Cardiac muscle cell (in vitro differentiated cells and primary cell): ENCODE results near the gene VCY1B. TPM values are rescaled to one million over a fixed set of nuclear protein-coding genes. Genes with fewer than 3 reads are reported as not detected.
"Not testable (repeated sequence)": the region's sequence is repeated elsewhere in the genome, so short reads cannot be mapped to it uniquely, and the experiment has no call there.

Source experiments
- DNase-seq, 2 donors: peaks; one replicate each; pipeline versions ENCODE4 v3.0.0 to v3.0.0-alpha.2; 2010 to 2017; ENCODE audit warnings: low read depth in 1 of 2, low spot score in 1 of 2
- H3K27ac ChIP-seq: fragments of 200-600 bp; sonication (generic); 2 replicates; pipeline ENCODE4 v1.5.1; 2016
- H3K27me3 ChIP-seq: fragments of 200-600 bp; sonication (generic); 2 replicates; pipeline ENCODE4 v1.6.0; 2016; ENCODE audit warnings: control low read depth
- H3K36me3 ChIP-seq: fragments of 200-600 bp; sonication (generic); 2 replicates; pipeline ENCODE4 v1.5.1; 2016; ENCODE audit warnings: control low read depth
- H3K4me1 ChIP-seq: fragments of 200-600 bp; sonication (generic); 2 replicates; pipeline ENCODE4 v1.8.1; 2017; ENCODE audit warnings: low read depth, mild to moderate bottlenecking, mixed run types
- H3K4me3 ChIP-seq: fragments of 200-600 bp; sonication (generic); 2 replicates; pipeline ENCODE4 v1.5.1; 2016; ENCODE audit warnings: mild to moderate bottlenecking
- H3K9me3 ChIP-seq: fragments of 200-600 bp; sonication (generic); 2 replicates; pipeline ENCODE4 v1.5.1; 2017; ENCODE audit warnings: low read depth, mild to moderate bottlenecking, control low read depth
- CTCF ChIP-seq: IDR thresholded peaks from 2 replicates; pipeline ENCODE4 v1.5.1; 2012; ENCODE audit warnings: low read depth, mild to moderate bottlenecking, low read length
- polyA plus RNA-seq: library from polyadenylated mRNA; unstranded; fragments of >200 nt; fragmentation: Nextera tagmentation; extraction: Ambion mirVana; gene quantifications from 2 replicates; pipeline ENCODE4 v1.2.1, GENCODE V29; 2016
- total RNA-seq: library from RNA; depleted of rRNA; stranded (reverse); fragments of >200 nt; gene quantifications from 2 replicates; pipeline ENCODE4 v1.2.3, GENCODE V29; 2016

Gene VCY1B
- total RNA-seq (not detected in 2 replicates), polyA plus RNA-seq (not detected in 2 replicates)

DNA sequence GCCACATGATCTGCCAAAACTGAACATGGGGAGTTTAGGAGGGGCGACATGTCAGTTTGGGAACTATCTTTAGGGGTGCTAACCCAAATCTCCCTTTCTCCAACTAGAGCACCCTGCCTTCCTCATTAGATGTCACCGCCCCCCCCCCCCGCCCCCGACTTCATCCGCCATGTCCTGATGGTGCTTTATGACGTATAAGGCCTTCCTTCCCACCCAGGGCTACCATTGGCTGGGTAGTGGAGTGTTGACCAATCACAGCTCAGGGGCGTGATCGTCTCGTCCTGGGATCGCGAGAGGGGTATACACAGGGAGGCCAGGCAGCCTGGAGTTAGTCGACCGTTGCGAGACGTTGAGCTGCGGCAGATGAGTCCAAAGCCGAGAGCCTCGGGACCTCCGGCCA, at the start of gene VCY1B:
Gene VCY1B (plus strand): TSS at position 301 of the 400 bp plus-strand sequence. CDS start 63 bp downstream, at position 364.
- H3K4me3 ChIP-seq, H3K36me3 ChIP-seq, H3K4me1 ChIP-seq, H3K27ac ChIP-seq, DNase-seq, H3K27me3 ChIP-seq, H3K9me3 ChIP-seq: not testable (repeated sequence)

DNA sequence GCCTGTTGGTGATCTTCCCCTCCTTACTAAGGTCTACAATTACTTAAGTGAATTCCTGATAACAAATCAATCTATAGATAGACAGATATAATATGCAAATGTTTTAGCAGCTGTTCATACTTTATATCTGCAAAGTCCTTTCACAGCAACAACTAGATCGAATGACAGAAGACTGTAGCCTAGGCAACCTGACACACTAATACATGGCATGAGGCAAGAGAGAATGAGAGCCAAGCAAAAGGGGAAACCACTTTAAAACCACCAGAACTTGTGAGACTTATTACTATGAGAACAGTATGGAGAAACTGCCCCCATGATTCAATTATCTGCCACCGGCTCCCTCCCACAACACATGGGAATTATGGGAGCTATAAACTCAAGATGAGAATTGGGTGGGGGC, 44.1 kb upstream of the VCY1B start:
- not testable (repeated sequence) for H3K27ac ChIP-seq, H3K9me3 ChIP-seq, H3K4me3 ChIP-seq, H3K4me1 ChIP-seq, H3K36me3 ChIP-seq, H3K27me3 ChIP-seq, DNase-seq

GRCh38 chrY:14030395-14030794, 25.6 kb upstream of the VCY1B start:
- not testable (repeated sequence) for H3K4me3 ChIP-seq, H3K27me3 ChIP-seq, H3K4me1 ChIP-seq, DNase-seq, H3K27ac ChIP-seq, H3K9me3 ChIP-seq, H3K36me3 ChIP-seq

- no peak for DNase-seq
- H3K4me3 ChIP-seq, result no peak overlapping the region
- H3K36me3 ChIP-seq, result no peaks in the 10 kb centered on the region
- H3K27me3 ChIP-seq, result no peaks in the 10 kb centered on the region
- no peaks in the 10 kb centered on the region for H3K9me3 ChIP-seq
- H3K27ac ChIP-seq, result no peak overlapping the region
- no peak for TF ChIP-seq CTCF
- H3K4me1 ChIP-seq, result no peaks in the 10 kb centered on the region
Observed at GRCh38 chrY:14085877-14086276, 29.9 kb downstream of the VCY1B start.

Other genes with a start within 250 kb of the VCY1B start
- not detected in 2 replicates for gene VCY, start 69.8 kb upstream of the VCY1B start, total RNA-seq
- gene VCY, start 69.8 kb upstream of the VCY1B start, polyA plus RNA-seq, result not detected in 2 replicates